GDM1 (cell line): ENCODE data around the gene PRRT4.

ENCODE experiments used
- DNase-seq: peaks from one replicate; lab custom pipeline; 2025; lab: John Stamatoyannopoulos, UW

PRRT4 gene

DNA sequence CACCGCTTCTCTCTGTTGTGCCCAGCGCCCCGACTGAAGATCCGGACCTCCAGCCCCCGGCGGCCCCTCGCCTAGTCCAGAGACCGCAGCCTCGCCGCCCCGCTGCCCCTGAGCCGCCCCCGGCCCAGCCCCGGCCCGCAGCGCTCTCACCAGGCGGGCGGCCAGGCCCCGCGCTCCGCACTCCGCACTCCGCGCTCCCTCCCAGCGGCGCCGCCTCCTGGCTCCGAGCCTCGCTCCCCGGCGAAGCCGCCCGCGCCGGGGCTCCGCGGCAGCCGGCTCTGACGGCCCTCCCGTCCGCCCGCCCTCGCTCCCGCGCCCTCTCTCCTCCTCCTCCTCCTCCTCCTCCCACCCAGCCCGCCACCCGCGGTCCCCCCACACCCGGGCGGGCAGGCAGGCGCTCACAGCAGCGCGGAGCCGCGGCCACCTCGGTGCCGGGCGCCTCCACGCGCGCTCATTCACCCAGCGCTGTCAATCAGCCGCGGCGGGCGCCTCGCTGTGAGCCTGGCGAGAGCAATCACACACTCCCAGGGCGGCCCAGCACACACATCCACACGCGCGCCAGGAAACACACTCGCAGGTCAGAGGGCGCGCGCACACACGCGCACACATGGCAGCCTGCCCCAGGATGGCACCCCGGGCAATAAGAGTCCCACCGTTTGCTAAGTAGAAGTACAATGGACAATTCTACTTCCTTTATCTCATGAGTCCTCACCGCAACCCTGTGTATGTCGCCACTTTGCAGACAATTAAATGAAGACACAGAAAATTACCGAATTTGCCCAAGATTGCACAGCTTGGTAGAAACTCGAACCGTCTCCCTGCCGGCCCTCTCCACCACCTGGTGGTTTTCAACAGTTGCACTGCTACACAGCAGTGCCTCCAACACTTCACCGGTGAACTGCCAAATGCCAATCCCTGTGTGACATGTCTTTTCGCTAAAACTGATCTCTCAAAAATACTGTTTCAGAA lies at the start of gene PRRT4:
TSS of gene PRRT4 (minus strand) at position 280 of the 969 bp plus-strand sequence.
- DNase-seq, result no peak

DNA sequence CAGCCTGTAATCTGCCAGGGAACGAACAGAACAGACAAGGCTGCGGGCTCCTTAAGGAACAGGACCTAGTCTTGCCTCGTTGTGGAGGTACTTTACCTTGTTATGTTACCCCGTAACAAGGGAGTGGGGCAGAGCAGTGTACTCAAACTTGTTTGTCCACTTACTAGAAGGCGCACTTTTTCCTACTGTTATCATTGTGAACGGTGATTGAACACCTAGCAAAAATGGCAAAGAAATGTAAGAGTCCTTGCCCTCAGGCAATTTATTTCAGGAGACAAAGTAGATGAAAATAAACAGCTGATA lies 48.9 kb upstream of the PRRT4 start:
- no peak for DNase-seq

DNA sequence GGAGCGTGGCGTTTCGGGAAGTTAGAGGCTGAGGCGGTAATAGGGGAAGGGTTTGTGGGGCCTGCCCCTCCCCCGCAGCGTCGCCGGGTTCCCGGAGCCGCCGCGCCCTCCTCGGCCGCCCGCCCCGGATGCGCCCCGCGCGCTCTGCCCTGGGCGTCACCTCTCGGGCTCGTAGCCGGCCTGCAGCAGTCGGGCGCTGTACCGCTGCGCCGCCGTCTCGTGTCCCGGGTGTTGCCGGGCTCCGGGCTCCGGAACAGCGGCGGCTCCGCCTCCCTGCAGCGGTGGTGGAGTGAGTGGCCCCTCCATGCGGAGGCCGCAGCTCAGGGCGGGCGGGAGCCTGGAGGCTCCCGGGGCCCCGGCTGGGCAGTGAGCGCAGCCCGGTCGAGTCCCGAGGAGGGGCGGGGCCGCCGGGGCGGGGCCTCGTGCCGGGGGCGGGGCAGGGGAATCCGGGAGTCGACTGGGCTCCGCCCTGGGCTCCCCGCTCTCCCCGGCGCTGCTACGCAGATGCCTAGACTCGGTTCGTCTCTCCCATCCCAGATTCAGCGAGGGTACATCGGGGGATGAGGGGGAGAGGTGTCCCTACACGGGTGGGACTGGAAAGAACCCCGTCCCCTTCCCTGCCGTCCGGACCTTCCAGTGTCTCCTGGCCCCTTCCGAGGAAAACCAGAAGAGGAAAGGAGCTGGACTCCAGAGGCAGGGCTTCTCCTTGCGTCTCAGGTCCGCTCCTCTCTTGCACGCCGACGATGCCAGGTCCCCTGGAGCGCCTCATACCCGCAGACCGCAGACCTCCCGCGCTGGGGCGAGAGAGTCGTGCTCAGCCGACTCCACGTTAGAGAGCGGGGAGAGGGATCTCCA lies 48.3 kb upstream of the PRRT4 start, which contains the start of gene IMPDH1:
TSS of gene IMPDH1 (minus strand) at position 387 of the 855 bp plus-strand sequence. CDS start at position 306, 81 bp downstream.
- peak; percentile 82 for DNase-seq

DNA sequence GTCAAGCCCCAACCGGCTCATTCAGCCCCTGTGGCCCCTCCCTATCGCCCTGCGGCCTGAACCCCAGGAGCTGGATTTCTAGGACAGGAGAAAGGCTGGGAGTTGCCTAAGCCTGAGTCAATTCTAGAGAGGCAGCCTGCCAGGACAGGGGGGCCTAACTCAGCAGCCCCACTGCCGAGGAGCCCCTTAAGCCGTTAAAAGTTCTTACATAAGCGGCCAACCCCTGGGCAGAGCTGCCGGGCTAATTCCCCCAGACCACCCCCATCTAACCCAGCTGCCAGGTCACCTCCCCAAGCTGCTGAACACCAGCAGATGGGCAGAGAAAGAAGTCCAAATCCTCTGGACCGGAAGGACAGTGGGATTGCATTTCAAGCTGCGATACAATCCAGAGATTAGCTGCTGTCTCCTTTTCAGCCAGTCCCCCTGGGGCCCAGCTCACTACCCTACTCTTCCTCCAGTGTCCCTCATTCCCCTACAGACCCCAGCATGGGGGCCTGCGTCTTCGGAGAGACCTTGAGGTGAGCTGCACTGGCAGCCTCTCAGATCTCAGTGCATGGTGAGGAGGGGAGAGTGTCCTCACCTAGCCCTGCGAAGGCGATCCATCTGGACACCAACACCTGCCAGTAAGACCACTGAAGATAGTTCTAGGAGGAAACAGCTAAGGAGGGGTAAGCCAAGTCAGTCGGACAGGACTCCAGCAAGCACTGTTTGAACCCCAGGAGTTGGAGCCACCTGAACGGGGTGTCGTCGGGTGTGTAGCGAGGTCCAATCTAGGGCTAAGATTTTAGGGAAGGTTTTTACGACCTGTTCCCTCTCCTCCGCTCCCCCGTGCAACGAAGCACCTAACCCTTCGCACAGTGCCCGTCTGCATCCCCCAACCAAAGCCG lies 47.5 kb upstream of the PRRT4 start:
- DNase-seq, result no peak

DNA sequence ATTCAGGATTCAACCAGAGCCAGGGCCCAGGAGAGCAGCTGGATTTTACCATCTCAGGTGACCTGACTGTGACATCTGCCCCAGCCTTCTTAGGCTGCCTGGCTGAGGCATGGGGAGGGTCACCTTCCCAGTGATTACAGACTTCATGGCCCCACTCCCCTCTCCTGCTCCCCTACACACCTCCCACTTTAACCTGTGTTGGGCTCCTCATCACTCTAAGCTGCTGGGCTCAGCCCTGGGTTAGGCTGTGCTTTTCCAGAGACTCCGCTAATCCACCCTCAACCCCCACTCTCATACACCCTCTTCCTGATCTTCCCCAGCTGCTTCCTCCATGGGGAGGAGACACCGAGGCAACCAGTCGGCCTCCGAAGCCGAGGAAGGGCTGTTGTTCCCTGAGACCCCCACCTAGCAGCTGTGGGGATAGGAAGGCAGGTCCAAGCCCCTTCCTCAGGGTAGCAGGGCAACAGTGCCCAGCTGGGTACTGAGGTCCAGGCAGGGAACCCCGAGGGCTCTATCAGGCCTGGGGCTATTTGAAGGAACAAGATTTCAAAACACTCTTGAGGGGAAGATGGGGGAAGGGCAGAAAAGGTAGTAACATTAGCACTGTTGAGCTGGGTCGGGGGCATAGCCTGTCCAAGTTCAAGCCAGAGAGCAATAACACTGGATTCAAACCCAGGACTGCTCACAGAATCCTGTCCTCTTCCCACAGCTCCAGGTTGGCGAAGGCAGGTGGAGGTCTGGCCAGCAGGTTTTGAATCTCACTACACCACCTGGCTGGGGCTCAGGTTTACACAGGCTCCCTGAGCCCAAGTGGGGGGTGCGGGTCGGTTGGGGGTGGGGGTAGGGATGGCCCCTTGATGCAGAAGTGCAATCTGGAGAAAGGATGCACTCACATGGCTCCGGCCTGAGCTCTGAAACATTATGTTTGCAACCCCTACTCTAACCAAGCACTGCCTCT lies 46.5 kb upstream of the PRRT4 start:
- DNase-seq, result no peak

DNA sequence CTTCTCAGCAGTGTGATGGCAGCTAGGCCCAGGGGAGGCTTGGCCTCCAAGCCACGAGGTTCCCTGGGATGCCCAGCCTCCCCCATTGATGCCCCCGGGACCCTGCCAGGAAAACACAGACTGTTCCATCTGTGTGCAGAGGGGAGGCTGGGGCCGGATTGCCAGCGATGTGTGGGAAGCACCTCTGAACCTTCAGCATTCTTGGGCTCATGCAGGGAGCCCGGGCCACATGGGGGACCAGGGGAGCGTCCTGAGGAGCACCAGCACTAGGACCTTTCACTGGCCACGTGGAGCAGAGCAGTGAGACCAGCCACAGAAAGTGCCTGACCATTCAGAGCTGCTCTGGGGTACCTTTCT lies 45.7 kb upstream of the PRRT4 start:
- no peak for DNase-seq

DNA sequence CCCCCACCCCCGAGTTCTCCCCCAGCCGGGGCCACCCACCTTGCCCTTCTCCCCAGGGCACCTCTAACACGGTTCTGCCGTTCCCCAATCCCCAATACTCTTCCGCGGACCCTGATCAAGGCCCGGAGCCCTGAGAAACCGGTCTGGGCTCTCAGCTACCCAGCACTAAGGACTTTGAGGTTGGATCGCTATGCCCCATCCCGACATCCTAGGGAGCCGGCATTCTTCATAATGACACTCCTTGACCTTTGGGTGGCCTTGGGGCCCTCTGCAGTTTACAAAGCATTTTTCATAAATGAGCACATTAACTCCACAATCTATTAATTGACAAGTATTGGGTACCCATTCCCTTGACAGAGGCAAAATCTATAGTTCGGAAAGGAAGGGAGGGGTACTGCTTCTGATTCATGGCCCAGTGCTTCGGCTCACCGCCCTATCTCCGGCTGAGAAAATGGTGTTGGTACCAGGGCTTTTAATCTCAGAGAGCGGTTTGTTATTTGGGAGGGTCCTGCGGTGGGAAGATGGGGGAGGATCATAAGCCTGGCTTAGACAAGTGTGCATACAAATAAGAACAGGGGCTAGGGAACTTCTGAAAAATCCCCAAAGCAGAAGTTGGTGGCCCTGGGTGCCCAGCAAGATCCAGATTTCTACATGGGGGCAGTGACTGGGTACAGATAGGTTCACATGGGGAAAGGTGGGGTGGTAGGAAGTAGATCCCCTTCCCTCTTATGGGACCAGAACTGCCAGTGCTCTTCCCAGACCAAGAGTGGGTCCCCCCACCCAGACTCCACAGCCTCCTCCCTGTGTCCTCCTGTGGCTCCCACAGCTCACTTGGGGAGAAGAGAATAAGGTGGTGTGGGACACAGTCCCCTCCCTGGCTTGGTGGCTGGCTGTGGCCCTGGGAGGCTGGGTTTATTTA lies 45.1 kb upstream of the PRRT4 start:
- no peak for DNase-seq

DNA sequence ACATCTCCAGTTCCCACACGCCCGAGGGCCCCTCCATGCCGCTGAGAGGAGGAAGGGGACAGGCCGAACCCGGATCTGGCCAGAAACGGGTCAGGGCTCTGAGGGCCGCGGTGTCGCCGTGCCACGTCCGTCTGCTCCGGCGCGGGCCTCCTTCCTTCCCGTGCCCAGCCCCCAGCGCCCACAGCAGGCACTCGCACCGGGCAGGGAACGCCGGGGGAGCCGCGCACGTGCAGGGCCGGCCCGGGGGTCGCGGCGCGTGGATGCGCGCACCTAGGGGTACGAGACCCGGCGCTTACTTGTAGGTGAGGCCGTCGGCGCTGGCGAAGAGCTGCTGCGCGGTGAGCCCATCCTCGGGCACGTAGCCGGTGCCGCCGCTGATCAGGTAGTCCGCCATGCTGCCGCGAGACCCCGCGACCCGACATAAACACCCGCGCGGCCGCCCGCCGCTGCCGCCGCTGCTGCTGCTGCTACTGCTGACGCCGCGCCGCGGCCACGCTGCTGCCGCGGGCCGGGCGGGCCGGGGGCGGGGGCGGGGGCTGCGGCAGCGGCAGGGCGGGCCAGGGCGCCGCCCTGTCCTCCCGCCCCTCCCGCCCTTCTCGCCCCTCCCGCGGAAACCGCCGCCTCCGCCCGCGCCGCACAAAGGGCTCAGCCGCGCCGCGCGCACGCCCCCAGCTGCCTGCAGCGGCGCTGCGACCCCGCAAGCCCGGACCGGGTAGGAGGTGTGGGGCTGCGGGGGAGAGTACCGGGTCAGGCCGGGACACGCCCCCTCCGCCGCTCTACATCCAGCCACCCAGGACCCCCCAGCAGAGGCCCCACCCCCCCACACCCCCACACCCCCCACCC lies 44.2 kb upstream of the PRRT4 start:
- DNase-seq, result peak; percentile 24

DNA sequence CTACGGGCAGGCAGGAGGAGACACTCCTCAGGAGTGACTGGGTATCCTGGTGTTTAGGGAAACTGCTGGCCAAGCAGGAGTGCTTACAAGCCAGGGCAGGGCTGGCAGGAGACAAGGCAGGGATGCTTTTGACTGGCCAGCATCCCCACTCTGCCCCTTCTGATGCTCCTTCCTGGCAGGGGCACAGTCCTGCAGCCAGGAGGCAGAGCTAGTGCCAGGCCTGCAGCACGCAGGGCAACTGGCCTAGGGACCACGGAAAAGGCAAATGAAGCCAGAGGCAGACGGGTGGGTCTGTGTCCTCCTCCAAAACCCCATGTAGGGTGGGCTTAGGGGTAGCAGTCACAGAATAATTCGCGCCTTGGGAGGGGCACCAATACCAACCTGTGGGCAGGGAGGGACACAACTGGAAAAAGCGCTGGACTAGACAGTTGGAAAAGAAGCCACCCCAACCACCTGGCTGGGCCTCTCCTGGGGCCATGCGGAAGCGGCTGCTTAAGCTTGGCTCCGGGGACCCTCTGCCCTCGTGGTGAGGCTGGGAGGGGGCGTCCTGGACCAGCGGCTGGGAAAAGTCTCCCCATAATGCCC lies 43.5 kb upstream of the PRRT4 start:
- DNase-seq, result no peak

DNA sequence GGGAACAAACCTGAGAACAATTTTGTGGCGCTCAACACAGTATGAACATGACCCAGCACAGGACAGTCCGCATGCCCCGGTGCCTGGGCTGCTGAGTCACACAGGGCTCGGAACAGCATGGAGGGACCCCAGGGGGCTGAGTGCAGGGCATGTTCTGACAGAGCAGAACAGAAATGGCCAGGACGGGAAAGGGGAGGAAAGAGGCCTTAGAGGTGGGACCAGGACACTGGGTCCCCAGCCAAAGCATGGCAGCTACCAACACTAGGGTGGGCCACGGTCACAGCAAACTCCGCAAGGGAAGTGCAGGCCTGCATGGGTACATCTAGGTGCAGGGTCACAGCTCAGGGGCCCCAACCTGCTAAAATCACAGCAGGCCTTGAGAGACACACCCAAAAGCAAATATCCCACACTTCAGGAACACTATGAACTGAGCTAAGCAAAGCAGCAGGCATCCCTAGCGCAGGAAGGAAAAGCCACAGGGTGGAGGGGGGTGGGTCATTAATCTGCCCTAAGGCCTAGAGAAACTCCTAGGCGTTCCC lies 42.7 kb upstream of the PRRT4 start:
- DNase-seq, result no peak

DNA sequence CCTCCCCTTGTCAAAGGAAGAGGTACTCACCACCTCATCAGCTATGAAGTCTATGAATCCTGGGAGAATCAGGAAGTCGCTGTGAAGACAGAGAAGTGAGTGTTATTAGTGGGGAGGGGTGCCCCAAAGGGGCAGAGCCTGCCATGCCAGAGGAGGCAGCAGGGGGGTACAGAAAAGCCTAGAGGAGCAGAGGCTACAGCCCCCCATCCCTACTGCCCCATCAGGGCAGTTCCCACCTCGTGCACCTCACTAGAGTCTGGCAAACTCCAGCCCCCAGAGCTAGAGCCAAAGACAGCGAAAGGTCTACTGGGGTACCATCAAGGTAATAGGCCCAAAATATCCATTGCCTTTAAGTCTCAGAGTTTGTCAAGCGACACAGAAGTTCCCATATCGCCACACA lies 42.2 kb upstream of the PRRT4 start:
- no peak for DNase-seq

DNA sequence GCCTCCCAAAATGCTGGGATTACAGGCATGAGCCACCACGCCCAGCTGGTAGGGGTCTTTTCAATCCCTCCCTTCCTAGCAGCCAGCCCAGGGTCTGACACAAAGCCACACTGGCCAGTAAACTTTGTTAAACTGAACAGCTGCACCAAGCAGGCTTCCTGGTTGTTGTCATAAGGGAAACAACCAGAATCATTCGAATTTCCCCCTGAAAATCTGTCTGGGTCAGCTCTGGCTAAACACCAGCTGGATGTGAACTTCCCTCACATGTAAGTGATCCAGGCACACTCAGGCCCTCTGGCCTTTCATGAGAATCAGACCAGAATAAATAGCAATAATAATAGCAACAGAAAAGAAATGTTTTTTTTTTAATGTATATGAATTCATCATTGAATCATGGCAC lies 40.9 kb upstream of the PRRT4 start:
- DNase-seq, result no peak

DNA sequence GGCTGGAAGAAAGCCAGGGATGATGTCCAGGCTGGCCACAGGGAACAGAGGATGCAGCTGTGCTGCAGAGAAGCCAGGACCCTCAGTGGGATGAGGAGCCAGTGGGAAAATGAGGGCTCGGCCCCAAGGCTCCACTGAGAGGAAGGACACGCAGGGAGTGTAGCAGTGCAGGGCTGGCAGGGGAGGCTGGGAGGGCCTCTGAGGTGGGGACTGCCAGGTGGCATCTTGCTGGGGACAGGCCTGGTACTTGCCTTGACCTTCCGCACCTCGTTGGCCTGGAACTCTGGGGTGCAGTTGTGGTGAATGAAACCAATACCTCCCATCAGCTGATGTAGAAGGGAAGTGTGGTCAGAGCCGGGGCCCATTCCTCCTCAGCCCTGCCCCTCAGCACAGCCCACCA lies 39.1 kb upstream of the PRRT4 start:
- DNase-seq, result no peak

DNA sequence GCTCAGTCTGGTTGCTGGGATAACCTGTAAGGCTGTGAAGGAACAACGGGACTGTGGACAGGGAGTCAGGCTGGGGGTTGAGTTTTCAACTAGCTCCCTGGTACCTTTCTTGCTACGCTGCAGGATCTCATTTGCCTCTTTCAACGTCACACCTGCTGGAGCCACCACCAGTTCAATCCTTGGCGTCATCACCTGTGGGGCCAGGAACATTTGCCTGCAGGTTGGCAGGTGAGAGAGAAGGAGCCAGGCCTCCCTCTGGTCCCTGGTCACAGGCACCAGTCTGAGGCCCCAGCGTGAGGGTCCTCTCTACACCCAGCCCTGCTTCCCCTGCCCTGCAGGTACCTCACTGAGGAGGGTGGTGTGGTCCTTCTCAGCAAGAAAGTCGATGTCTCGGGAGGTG lies 38.5 kb upstream of the PRRT4 start:
- DNase-seq, result no peak

DNA sequence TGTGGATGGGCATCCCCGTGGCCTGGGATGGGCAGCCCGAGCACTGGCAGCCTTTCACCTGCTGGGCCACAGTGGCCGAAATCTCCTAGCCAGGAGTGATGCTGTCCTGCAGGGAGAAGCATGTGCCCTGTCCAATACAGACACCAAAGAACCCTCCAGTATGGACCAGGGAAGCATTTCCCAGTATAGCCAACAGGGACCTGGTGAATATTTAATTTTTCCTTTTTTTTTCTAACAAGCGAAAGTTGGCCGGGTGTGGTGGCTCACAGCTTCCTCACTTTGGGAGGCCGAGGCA lies 37.3 kb upstream of the PRRT4 start:
- DNase-seq, result no peak

DNA sequence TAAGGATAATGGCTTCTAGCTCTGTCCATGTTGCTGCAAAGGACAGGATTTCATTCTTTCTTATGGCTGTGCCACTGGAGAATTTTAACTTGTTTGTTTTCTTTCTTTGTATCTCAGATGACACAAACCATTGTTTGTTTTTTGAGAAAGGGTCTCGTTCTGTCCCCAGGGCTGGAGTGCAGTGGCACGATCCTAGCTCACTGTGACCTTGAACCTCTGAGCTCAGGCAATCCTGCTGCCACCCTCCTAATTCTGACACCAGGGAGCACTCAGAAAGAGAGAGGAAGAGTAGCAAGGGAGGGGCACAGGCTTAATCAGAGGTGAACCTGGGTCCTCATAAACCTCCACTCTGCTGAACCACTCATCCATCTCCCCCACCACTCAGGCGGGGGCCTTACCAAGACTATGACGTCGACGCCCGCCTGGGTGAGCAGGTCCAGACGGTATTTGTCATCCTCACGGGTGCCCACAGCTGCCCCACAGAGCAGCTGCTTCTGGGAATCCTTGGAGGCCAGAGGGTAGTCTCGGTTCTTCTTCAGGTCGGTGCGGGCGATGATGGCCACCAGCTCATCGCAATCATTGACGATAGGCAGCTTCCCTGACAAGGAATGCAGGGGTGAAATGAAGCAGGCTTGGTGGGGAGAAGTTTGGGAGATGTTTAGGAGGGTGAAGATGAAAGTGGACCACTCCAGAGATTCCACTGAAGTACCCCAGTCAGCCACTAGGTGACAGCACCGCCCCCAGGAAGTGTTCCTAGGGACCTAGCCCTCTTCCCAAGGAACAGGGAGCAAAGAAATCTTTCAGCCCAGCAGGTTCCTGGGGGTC lies 36.7 kb upstream of the PRRT4 start:
- no peak for DNase-seq

DNA sequence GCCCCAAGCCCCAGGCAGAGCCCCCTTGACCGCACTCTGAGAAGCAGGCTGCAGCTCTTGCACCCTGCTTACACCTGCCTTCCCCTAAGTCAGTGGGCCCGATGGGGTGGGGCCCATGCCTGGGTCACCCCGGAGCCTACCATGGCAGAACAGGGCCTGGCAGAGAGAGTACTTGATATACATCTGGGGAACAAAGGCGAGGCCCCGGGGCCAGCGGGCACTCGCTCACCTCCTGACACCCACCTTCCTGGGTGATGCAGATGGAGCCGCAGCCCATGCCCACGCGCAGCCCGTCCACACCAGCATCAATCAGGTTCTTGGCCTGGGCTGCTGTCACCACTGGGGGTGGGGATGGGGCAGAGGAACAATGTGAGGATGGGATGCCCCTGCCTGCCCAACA lies 34.9 kb upstream of the PRRT4 start:
- DNase-seq, result no peak

DNA sequence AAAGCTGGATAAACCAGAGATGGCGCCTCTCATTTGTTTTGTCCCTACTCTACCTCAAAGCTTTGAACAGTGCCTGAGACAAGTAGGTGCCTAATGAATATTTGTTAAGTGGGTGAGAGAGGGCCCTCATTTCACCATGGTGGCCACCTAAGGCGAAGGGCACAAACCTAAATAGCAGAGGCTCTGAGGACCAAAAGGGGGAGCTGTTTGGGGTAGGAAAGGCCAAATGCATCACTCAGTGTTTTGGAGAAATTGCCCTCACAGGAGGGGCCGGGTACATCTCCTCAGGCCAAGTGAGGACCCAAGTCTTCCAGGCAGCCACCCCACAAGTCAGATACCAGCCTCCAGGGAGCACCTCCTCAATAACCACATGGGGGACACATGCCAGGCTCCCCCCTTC lies 34.3 kb upstream of the PRRT4 start:
- DNase-seq, result no peak
